NT2/D1 (cell line): Measurements from ENCODE around the gene TTLL8.

Experiments used
- YY1 ChIP-seq: IDR thresholded peaks from 2 replicates; pipeline ENCODE4 v1.6.1; 2011; ENCODE audit not compliant: insufficient read length, insufficient read depth
- ZNF274 ChIP-seq: IDR thresholded peaks from 2 replicates; pipeline ENCODE4 v1.6.1; 2011; ENCODE audit warnings: mild to moderate bottlenecking, low read depth, low read length

DNA sequence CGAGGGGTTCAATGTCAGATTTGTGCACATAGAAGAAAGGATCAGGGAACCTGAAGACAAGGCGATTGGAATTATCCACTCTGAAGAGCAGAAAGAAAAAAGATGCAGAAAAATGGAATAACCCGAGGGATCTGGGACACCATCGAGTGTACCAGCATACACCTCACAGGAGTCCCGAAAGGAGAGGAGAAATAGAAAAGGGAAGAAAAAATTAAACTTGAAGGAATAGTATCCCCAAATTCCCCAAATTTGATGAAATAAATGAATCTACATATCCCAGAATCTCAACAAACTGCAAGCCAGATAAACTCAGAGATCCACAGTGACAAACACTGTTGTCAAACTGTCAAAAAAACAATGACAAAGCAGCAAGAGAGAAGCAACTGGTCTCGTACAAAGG lies 66.9 kb downstream of the TTLL8 start:
- TF ChIP-seq ZNF274 (no peak), YY1 (no peak)
